HL-60 (cell line): Measurements from ENCODE around the gene GRIA1.

Experiments used
- DNase-seq, 2 experiments: peaks; one replicate each; pipeline ENCODE4 v3.0.0-alpha.2; 2010 to 2020; ENCODE audit warnings: low read depth in 1 of 2, low spot score in 1 of 2
- H3K27ac ChIP-seq: fragments of 250-450 bp; sonication (Bioruptor Pico); replicated peaks from 2 replicates; pipeline ENCODE4 v1.5.1; 2020; ENCODE audit warnings: mild to moderate bottlenecking, moderate library complexity
- H3K27me3 ChIP-seq: fragments of 250-450 bp; sonication (Bioruptor Pico); 2 replicates; pipeline ENCODE4 v1.5.1; 2021; ENCODE audit warnings: mild to moderate bottlenecking, moderate library complexity; ENCODE audit not compliant: insufficient read depth, poor library complexity, severe bottlenecking
- H3K4me3 ChIP-seq: replicated peaks from 2 replicates; pipeline ENCODE4 v1.5.1; 2011; ENCODE audit warnings: mild to moderate bottlenecking, control low read depth, low read length; ENCODE audit not compliant: insufficient read depth
- CTCF ChIP-seq: IDR thresholded peaks from one replicate; pipeline ENCODE4 v1.5.1; 2011; ENCODE audit warnings: low read length, control low read depth, inconsistent platforms; ENCODE audit not compliant: insufficient read depth
- GABPA ChIP-seq: IDR thresholded peaks from 2 replicates; pipeline ENCODE4 v1.6.1; 2012; ENCODE audit warnings: low read depth
- POLR2AphosphoS5 ChIP-seq: IDR thresholded peaks from 2 replicates; pipeline ENCODE4 v1.6.1; 2012; ENCODE audit warnings: low read depth
- SPI1 ChIP-seq: IDR thresholded peaks from 2 replicates; pipeline ENCODE4 v1.6.1; 2012; ENCODE audit warnings: low read depth, mild to moderate bottlenecking, borderline replicate concordance
- TF ChIP-seq, protein P1 (sequence below): IDR thresholded peaks from 2 replicates; pipeline ENCODE4 v1.6.1; 2012; ENCODE audit warnings: low read depth; ENCODE audit not compliant: insufficient replicate concordance

GRIA1 gene

DNA sequence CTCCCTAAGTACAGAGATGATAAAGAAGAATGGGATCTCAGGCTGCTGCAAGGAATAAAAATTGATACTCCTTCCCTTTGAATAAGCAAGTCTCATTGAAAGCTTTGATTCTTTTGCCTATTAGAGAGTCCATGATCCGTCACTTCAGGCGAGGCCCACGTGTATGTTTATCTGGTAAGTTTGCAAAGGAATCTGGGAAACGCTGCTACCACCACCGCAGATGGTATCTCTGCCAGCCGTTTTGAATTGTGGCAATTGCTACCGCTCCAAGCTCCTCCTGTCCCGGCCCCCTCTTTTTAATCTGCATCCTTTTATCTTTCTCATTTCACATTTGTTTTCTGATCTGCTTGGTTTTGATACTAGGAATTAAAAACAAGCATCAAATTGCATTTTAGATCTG is 42.9 kb upstream of the GRIA1 start:
- Histone ChIP-seq H3K27ac (no peak overlapping the region), H3K4me3 (no peak overlapping the region), H3K27me3 (no peaks in the 10 kb centered on the region)
- DNase-seq: no peak
- TF ChIP-seq CTCF: no peak
- no peak for TF ChIP-seq POLR2AphosphoS5
- TF ChIP-seq GABPA: no peak
- no peak for TF ChIP-seq SPI1
- TF ChIP-seq, protein P1, sequence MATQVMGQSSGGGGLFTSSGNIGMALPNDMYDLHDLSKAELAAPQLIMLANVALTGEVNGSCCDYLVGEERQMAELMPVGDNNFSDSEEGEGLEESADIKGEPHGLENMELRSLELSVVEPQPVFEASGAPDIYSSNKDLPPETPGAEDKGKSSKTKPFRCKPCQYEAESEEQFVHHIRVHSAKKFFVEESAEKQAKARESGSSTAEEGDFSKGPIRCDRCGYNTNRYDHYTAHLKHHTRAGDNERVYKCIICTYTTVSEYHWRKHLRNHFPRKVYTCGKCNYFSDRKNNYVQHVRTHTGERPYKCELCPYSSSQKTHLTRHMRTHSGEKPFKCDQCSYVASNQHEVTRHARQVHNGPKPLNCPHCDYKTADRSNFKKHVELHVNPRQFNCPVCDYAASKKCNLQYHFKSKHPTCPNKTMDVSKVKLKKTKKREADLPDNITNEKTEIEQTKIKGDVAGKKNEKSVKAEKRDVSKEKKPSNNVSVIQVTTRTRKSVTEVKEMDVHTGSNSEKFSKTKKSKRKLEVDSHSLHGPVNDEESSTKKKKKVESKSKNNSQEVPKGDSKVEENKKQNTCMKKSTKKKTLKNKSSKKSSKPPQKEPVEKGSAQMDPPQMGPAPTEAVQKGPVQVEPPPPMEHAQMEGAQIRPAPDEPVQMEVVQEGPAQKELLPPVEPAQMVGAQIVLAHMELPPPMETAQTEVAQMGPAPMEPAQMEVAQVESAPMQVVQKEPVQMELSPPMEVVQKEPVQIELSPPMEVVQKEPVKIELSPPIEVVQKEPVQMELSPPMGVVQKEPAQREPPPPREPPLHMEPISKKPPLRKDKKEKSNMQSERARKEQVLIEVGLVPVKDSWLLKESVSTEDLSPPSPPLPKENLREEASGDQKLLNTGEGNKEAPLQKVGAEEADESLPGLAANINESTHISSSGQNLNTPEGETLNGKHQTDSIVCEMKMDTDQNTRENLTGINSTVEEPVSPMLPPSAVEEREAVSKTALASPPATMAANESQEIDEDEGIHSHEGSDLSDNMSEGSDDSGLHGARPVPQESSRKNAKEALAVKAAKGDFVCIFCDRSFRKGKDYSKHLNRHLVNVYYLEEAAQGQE: no peak

GRCh38 chr5:153456354-153456753 is 34.1 kb upstream of the GRIA1 start:
- no peak for TF ChIP-seq GABPA
- TF ChIP-seq CTCF: no peak
- no peak for TF ChIP-seq POLR2AphosphoS5
- no peak overlapping the region for H3K4me3 ChIP-seq
- no peaks in the 10 kb centered on the region for H3K27me3 ChIP-seq
- no peak overlapping the region for H3K27ac ChIP-seq
- no peak for DNase-seq

GRCh38 chr5:153456993-153457392 is 33.5 kb upstream of the GRIA1 start:
- no peak for DNase-seq
- Histone ChIP-seq H3K27ac (no peak overlapping the region), H3K4me3 (no peak overlapping the region), H3K27me3 (no peaks in the 10 kb centered on the region)
- TF ChIP-seq, protein P1: no peak
- TF ChIP-seq POLR2AphosphoS5: no peak
- no peak for TF ChIP-seq GABPA
- TF ChIP-seq CTCF: no peak
- TF ChIP-seq SPI1: no peak

GRCh38 chr5:153458268-153458667 is 32.2 kb upstream of the GRIA1 start:
- TF ChIP-seq POLR2AphosphoS5 (no peak), SPI1 (no peak), GABPA (no peak), CTCF (no peak)
- TF ChIP-seq, protein P1: no peak
- Histone ChIP-seq H3K27me3 (no peaks in the 10 kb centered on the region), H3K27ac (no peak overlapping the region), H3K4me3 (no peak overlapping the region)
- no peak for DNase-seq
